Left lung (tissue), 10 donors: Measurements from ENCODE around the gene LRRTM1. TPM values are rescaled to one million over a fixed set of nuclear protein-coding genes. Genes with fewer than 3 reads are reported as not detected.

Experiments used
- ATAC-seq: fragments of 200-7000 bp; cut with Tn5 transposase; one replicate; pipeline ENCODE4 v1.9.1; 2020; ENCODE audit warnings: moderate library complexity
- DNase-seq, 4 donors: peaks; one replicate each; pipeline ENCODE4 v3.0.0-alpha.2; 2013 to 2020
- H3K27ac ChIP-seq, 2 donors: fragments of 200-600 bp; sonication (generic) in 1 of 2; one replicate each; pipeline versions ENCODE4 v1.5.0 to v1.8.0; 2020 to 2021
- H3K27me3 ChIP-seq, 2 donors: fragments of 200-600 bp; sonication (generic) in 1 of 2; one replicate each; pipeline versions ENCODE4 v1.5.0 to v1.8.0; 2020 to 2021
- H3K36me3 ChIP-seq, 2 donors: fragments of 200-600 bp; sonication (generic) in 1 of 2; one replicate each; pipeline versions ENCODE4 v1.5.0 to v1.8.0; 2020 to 2021
- H3K4me1 ChIP-seq, 2 donors: fragments of 200-600 bp; one replicate each; pipeline ENCODE4 v1.8.0; 2021
- H3K4me3 ChIP-seq, 2 donors: fragments of 200-600 bp; sonication (generic) in 1 of 2; one replicate each; pipeline versions ENCODE4 v1.5.0 to v1.8.0; 2020 to 2021; ENCODE audit warnings: mild to moderate bottlenecking in 1 of 2
- H3K9me3 ChIP-seq, 2 donors: fragments of 200-600 bp; sonication (generic) in 1 of 2; one replicate each; pipeline versions ENCODE4 v1.5.0 to v1.8.0; 2020 to 2021
- CTCF ChIP-seq, 2 donors: fragments of 200-600 bp; sonication (generic) in 1 of 2; IDR thresholded peaks; one replicate each; pipeline versions ENCODE4 v1.5.0 to v1.8.0; 2021; ENCODE audit warnings: antibody characterized with exemption in 2 of 2
- intact Hi-C, 2 donors: fragments of 100-400 bp; cut with DNase I; formaldehyde crosslinking; loops; one replicate each; pipeline versions ENCODE4 v1.11.2 to v1.14.2; 2022
- polyA plus RNA-seq, 6 donors: library from polyadenylated mRNA; unstranded; fragments of 120-200 nt; gene quantifications; one replicate each; pipeline ENCODE4 v1.2.1, GENCODE V29; 2013; ENCODE audit not compliant: insufficient read length in 6 of 6
- total RNA-seq, 2 donors: library from RNA; stranded (reverse); fragmentation: NEBNext Ultra II Directional; extraction: Animal tissue kit (Norgen Biotek cat#: 25700); gene quantifications; one replicate each; pipeline ENCODE4 v1.2.1, GENCODE V29; 2021
- donor health status: DM: no; HTN: yes; CAD: no.
- donor health status: DM: no; HTN: no; CAD: no.

Gene LRRTM1
- total and polyA plus RNA-seq, 8 donors: 2.0 to 3.6 (median 2.7) TPM; not detected in 2

- H3K9me3 ChIP-seq: no peaks in the 10 kb centered on the region
- no peaks in the 10 kb centered on the region for H3K27me3 ChIP-seq
- DNase-seq (peak in 1 of 4 donors; percentile 12), ATAC-seq (peak; percentile 66)
- no peak overlapping the region for H3K4me3 ChIP-seq
- H3K4me1 ChIP-seq: no peaks in the 10 kb centered on the region
- intact Hi-C loops: no loop called here
- no peaks in the 10 kb centered on the region for H3K36me3 ChIP-seq
- peak in 1 of 2 donors; percentile 24 for TF ChIP-seq CTCF (IDR thresholded peaks at IDR 0.05)
- no peak overlapping the region for H3K27ac ChIP-seq
These were observed 48.4 kb downstream of the LRRTM1 start for GRCh38 chr2:80255918-80256781.

GRCh38 chr2:80252294-80252986 lies 52.1 kb downstream of the LRRTM1 start:
- Histone ChIP-seq H3K27me3 (no peaks in the 10 kb centered on the region), H3K27ac (no peak overlapping the region), H3K9me3 (no peaks in the 10 kb centered on the region), H3K4me1 (no peaks in the 10 kb centered on the region), H3K36me3 (no peaks in the 10 kb centered on the region), H3K4me3 (no peak overlapping the region)
- ATAC-seq: no peak
- intact Hi-C loops: no loop called here
- no peak for DNase-seq
- TF ChIP-seq CTCF (IDR thresholded peaks at IDR 0.05): no peak
